Omental fat pad (tissue), 4 donors: Measurements from ENCODE around the gene ANKLE1. TPM values are rescaled to one million over a fixed set of nuclear protein-coding genes. Genes with fewer than 3 reads are reported as not detected.

ENCODE experiments used
- ATAC-seq: fragments of 150-250 bp; one replicate; pipeline ENCODE4 v1.9.1; 2016; ENCODE audit warnings: mild to moderate bottlenecking, moderate library complexity; ENCODE audit not compliant: low FRiP score
- DNase-seq: peaks from one replicate; pipeline ENCODE4 v3.0.0-alpha.2; 2019; ENCODE audit warnings: low spot score
- total RNA-seq, 4 donors: library from RNA; depleted of rRNA; stranded (reverse); fragments of >200 nt; gene quantifications; one replicate each; pipeline ENCODE4 v1.1.0, GENCODE V29; 2016
- TF ChIP-seq, protein P1 (sequence below), 3 donors: fragments of 450-650 bp; IDR thresholded peaks; one replicate each; pipeline ENCODE4 v1.5.1; 2016 to 2017; ENCODE audit warnings: antibody characterized with exemption in 3 of 3, mild to moderate bottlenecking in 3 of 3, moderate library complexity in 2 of 3

Gene ANKLE1
- total RNA-seq, 4 donors from 2014 or later: 0.47 to 0.82 (median 0.52) TPM

DNA sequence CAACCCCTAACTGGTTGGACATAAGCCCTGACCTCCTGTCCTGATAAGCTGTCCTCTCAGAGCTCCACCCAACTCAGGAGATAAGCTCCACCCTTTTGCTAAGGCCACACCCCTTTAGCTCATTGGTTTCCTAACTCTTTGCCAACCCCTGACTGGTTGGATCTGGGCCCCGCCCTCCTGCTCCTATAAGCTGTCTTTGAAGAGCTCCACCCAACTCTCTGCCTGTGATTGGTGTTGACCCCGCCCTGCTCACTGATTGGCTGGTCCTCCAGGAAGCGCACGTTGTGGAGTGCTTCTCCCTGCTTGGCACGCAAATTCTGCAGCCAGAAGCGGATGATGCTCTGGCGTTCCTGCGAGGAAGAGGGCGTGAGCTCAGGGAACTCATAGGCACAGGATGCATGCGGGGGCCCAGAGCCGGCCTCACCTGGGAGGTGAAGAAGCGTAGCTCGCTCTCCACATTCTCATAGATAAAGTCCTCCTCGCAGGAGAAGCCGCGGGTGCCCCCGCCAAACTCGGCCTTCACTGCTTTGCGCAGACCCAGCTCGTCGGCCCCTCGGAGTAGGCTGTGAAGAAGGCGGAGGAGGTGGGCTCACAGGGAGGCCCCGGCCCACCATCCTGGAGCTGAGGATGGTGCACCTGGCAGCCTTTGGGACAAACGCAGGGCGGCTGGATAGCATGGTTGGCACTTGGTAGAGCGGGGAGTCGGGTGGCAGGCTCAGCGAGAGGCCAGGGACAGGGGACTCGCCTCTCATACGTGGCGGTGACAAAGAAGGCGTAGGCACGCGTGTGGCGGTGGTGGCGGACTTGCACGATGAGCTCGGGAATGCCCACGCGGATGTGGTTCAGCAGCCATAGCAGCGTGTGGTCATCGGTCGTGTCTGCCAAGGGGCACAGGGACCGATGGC lies 51.2 kb downstream of the ANKLE1 start:
- no peak for ATAC-seq
- TF ChIP-seq, protein P1, sequence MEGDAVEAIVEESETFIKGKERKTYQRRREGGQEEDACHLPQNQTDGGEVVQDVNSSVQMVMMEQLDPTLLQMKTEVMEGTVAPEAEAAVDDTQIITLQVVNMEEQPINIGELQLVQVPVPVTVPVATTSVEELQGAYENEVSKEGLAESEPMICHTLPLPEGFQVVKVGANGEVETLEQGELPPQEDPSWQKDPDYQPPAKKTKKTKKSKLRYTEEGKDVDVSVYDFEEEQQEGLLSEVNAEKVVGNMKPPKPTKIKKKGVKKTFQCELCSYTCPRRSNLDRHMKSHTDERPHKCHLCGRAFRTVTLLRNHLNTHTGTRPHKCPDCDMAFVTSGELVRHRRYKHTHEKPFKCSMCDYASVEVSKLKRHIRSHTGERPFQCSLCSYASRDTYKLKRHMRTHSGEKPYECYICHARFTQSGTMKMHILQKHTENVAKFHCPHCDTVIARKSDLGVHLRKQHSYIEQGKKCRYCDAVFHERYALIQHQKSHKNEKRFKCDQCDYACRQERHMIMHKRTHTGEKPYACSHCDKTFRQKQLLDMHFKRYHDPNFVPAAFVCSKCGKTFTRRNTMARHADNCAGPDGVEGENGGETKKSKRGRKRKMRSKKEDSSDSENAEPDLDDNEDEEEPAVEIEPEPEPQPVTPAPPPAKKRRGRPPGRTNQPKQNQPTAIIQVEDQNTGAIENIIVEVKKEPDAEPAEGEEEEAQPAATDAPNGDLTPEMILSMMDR (IDR thresholded peaks at IDR 0.05): no peak
- DNase-seq: no peak

DNA sequence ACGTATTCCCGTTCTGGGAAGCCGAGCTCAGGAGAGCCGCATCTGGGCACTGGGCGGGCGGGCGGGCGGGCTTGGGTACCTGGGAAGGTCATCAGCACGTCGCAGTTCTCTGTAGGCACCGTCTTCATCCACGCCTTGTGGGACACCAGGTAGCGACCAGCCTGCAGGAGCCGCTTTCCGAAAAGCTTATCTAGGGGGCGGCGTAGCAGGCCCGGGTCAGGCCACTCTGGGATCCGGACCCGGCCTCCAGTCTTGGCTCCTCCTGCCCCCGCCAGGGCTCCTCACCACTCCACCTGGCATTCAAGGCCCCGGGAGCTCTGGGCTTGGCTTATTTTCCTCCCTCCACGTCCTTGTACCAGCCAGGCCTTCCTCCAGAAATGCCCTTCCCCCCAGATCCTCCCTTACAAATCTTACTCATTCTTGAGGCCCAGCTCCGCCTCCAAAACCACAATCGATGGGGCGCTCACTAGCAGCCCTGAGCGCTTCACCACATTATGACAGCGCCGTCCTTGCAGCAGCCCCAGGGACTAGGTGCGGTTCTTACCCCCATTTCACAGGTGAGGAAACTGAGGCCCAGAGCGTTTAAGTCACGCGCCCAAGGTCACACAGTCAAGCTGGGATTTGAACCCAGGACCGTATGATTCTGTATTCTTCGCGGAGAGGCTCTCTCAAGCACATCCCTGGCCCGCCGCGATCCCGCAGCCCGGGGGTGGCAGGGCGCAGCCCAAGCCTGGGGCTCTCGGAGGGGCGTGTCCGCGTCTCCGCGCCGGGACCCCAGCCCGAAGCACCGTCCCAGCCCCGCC lies 52.1 kb downstream of the ANKLE1 start:
- ATAC-seq (no peak), DNase-seq (no peak)
- TF ChIP-seq, protein P1 (IDR thresholded peaks at IDR 0.05): no peak

- ATAC-seq (peak; percentile 73), DNase-seq (peak; percentile 74)
- TF ChIP-seq, protein P1 (IDR thresholded peaks at IDR 0.05): no peak
Observed at GRCh38 chr19:17334414-17335409, 53.0 kb downstream of the ANKLE1 start, which contains the start of gene ANO8. Gene ANO8 (minus strand): TSS chr19:17334855. CDS start chr19:17334670, 185 bp downstream.

DNA sequence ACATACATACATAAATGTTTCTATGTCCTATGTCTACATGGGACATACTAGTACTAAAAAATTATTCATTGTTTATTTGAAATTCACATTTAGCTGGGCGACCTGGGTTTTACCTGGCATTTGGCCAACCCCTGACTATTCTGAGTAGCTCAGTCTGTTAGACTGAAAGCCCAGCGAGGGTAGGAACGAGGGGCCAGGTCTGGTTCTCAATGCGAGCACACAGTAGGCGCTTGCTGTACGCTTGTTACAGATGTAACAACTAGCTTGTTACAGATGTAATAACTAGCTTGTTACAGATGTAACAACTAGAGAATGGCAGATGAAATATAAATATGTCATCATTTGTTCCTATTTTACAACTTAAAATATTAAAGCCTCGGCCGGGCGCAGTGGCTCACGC lies 53.9 kb downstream of the ANKLE1 start:
- no peak for ATAC-seq
- DNase-seq: no peak
- TF ChIP-seq, protein P1 (IDR thresholded peaks at IDR 0.05): no peak

Other genes starting within 250 kb of the ANKLE1 start
- 1 to 10 TPM; 4.0 to 7.3 (median 6.1) TPM for gene HAUS8, start 206.4 kb upstream of the ANKLE1 start, total RNA-seq
- 100 to 1,000 TPM in 2 of 4 donors, 10 to 100 TPM in 2; 52.7 to 149 (median 85.7) TPM for gene MYO9B, start 206.1 kb upstream of the ANKLE1 start, total RNA-seq
- 10 to 100 TPM; 14.5 to 22.3 (median 20.7) TPM for gene USE1, start 66.5 kb upstream of the ANKLE1 start, total RNA-seq
- 10 to 100 TPM in 1 of 4 donors, 1 to 10 TPM in 3; 6.7 to 17.7 (median 9.3) TPM for gene OCEL1, start 55.7 kb upstream of the ANKLE1 start, total RNA-seq
- 10 to 100 TPM; 16.9 to 45.4 (median 29.8) TPM for gene NR2F6, start 36.0 kb upstream of the ANKLE1 start, total RNA-seq
- gene USHBP1, start 17.2 kb upstream of the ANKLE1 start, total RNA-seq: 10 to 100 TPM in 1 of 4 donors, 1 to 10 TPM in 3; 2.4 to 43.3 (median 5.8) TPM
- gene BABAM1, start 14.5 kb upstream of the ANKLE1 start, total RNA-seq: 10 to 100 TPM; 46.0 to 62.1 (median 59.1) TPM
- 10 to 100 TPM in 2 of 4 donors, 1 to 10 TPM in 2; 6.1 to 13.2 (median 11.1) TPM for gene ABHD8, start 21.5 kb downstream of the ANKLE1 start, total RNA-seq
- 100 to 1,000 TPM in 3 of 4 donors, 10 to 100 TPM in 1; 87.9 to 134 (median 119) TPM for gene MRPL34, start 24.0 kb downstream of the ANKLE1 start, total RNA-seq
- gene DDA1, start 27.7 kb downstream of the ANKLE1 start, total RNA-seq: 10 to 100 TPM in 3 of 4 donors, 1 to 10 TPM in 1; 4.6 to 44.4 (median 23.8) TPM
- gene ANO8, start 53.0 kb downstream of the ANKLE1 start, total RNA-seq: 1 to 10 TPM; 5.5 to 6.1 (median 5.8) TPM
- gene GTPBP3, start 55.7 kb downstream of the ANKLE1 start, total RNA-seq: 10 to 100 TPM in 2 of 4 donors, 1 to 10 TPM in 2; 7.2 to 36.4 (median 12.0) TPM
- gene PLVAP, start 95.4 kb downstream of the ANKLE1 start, total RNA-seq: 100 to 1,000 TPM in 2 of 4 donors, 10 to 100 TPM in 2; 39.7 to 139 (median 114) TPM
- gene CCDC194, start 112.3 kb downstream of the ANKLE1 start, total RNA-seq: 1 to 10 TPM in 1 of 4 donors, under 1 TPM in 1, not detected in 2; 0.93 to 1.7 TPM
- gene BST2, start 123.7 kb downstream of the ANKLE1 start, total RNA-seq: 100 to 1,000 TPM; 126 to 368 (median 146) TPM
- 10 to 100 TPM; 34.1 to 65.0 (median 45.9) TPM for gene MVB12A, start 138.1 kb downstream of the ANKLE1 start, total RNA-seq
- 1 to 10 TPM in 1 of 4 donors, under 1 TPM in 2, not detected in 1; 0.38 to 1.9 (median 0.46) TPM for gene TMEM221, start 166.8 kb downstream of the ANKLE1 start, total RNA-seq
- not detected for gene NXNL1, start 179.0 kb downstream of the ANKLE1 start, total RNA-seq
- 10 to 100 TPM; 26.6 to 52.8 (median 40.4) TPM for gene SLC27A1, start 188.6 kb downstream of the ANKLE1 start, total RNA-seq
- gene PGLS, start 229.7 kb downstream of the ANKLE1 start, total RNA-seq: 10 to 100 TPM; 57.8 to 92.5 (median 69.0) TPM